Testis (tissue), 3 donors: ENCODE data around the gene ITPR2. TPM values are rescaled to one million over a fixed set of nuclear protein-coding genes. Genes with fewer than 3 reads are reported as not detected.

ENCODE experiments used
- DNase-seq: peaks from one replicate; pipeline ENCODE4 v3.0.0-alpha.2; 2019
- H3K27ac ChIP-seq, 2 donors: fragments of 200-600 bp; sonication (generic); one replicate each; pipeline ENCODE4 v1.5.1; 2019
- H3K27me3 ChIP-seq: fragments of 200-600 bp; sonication (generic); one replicate; pipeline ENCODE4 v1.5.1; 2019
- H3K36me3 ChIP-seq: fragments of 200-600 bp; sonication (generic); one replicate; pipeline ENCODE4 v1.5.1; 2017; ENCODE audit warnings: low read depth; ENCODE audit errors: missing control alignments
- H3K4me1 ChIP-seq: fragments of 200-600 bp; sonication (generic); one replicate; pipeline ENCODE4 v1.5.1; 2019
- H3K4me3 ChIP-seq, 2 donors: fragments of 200-600 bp; sonication (generic); one replicate each; pipeline ENCODE4 v1.5.1; 2017 to 2019
- H3K9me3 ChIP-seq: fragments of 200-600 bp; sonication (generic); one replicate; pipeline ENCODE4 v1.5.1; 2017
- POLR2A ChIP-seq: fragments of 450-650 bp; IDR thresholded peaks from one replicate; pipeline ENCODE4 v1.6.1; 2017; ENCODE audit warnings: antibody characterized with exemption, mild to moderate bottlenecking, moderate library complexity
- WGBS, 2 donors: methylation state at CpG; one replicate each; pipeline ENCODE4 v1.1.5; 2018; 5-methylcytosine and 5-hydroxymethylcytosine counted together
- intact Hi-C: fragments of 100-400 bp; cut with DNase I; formaldehyde crosslinking; loops from one replicate; pipeline ENCODE4 v1.15.1; 2023; ENCODE audit warnings: low total_unique reads
- polyA plus RNA-seq: library from polyadenylated mRNA; stranded (reverse); fragments of 350-450 nt; fragmentation: Illumina TruSeq; extraction: RNeasy Lipid Tissue Mini Kit (QIAGEN cat#74804); gene quantifications from one replicate; pipeline ENCODE4 v1.2.3, GENCODE V29; 2014; ENCODE audit warnings: low read depth, low replicate concordance; ENCODE audit not compliant: insufficient read depth
- total RNA-seq, 2 donors: library from RNA; depleted of rRNA; stranded (reverse); fragments of >200 nt; gene quantifications; one replicate each; pipeline ENCODE4 v1.2.3, GENCODE V29; 2016
- TF ChIP-seq, protein P1 (sequence below), 3 experiments: fragments of 450-650 bp in 2 of 3; fragments of 200-600 bp in 1 of 3; sonication (generic) in 1 of 3; IDR thresholded peaks; one replicate each; pipeline ENCODE4 v1.5.1; 2016 to 2019; ENCODE audit warnings: antibody characterized with exemption in 3 of 3, mild to moderate bottlenecking in 2 of 3, moderate library complexity in 1 of 3

ITPR2 gene
- total and polyA plus RNA-seq, 3 donors from 2014 or later = 4.9 to 60.6 (median 56.9) TPM

DNA sequence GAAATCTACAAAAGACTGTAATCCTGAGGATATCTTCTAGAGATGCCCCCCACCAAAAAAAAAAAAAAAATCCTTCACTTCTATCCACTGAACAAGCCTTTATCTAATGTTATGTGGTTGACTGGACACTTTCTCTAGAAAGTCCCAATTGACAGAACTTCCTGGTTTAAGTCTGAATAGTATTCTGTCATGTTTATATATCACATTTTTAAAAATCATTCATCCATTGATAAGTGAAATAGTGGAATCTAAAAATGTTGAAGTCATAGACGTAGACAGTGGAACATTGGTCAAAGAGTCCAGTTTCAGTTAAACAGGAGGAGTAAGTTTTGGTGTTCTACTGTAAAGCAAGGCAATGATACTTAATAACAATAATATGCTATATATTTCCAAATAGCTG is 340.6 kb downstream of the ITPR2 start:
- H3K4me1 ChIP-seq = no peaks in the 10 kb centered on the region
- no peaks in the 10 kb centered on the region for H3K9me3 ChIP-seq
- TF ChIP-seq, protein P1, sequence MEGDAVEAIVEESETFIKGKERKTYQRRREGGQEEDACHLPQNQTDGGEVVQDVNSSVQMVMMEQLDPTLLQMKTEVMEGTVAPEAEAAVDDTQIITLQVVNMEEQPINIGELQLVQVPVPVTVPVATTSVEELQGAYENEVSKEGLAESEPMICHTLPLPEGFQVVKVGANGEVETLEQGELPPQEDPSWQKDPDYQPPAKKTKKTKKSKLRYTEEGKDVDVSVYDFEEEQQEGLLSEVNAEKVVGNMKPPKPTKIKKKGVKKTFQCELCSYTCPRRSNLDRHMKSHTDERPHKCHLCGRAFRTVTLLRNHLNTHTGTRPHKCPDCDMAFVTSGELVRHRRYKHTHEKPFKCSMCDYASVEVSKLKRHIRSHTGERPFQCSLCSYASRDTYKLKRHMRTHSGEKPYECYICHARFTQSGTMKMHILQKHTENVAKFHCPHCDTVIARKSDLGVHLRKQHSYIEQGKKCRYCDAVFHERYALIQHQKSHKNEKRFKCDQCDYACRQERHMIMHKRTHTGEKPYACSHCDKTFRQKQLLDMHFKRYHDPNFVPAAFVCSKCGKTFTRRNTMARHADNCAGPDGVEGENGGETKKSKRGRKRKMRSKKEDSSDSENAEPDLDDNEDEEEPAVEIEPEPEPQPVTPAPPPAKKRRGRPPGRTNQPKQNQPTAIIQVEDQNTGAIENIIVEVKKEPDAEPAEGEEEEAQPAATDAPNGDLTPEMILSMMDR (IDR thresholded peaks at IDR 0.05) = no peak
- TF ChIP-seq POLR2A = no peak
- 83 to 93% methylated on average over 1 of the region's 1 CpG for WGBS, 2 donors
- H3K36me3 ChIP-seq = no peaks in the 10 kb centered on the region
- H3K27ac ChIP-seq = no peak overlapping the region
- intact Hi-C loops = no loop called here
- no peak overlapping the region for H3K4me3 ChIP-seq
- DNase-seq = no peak
- H3K27me3 ChIP-seq = no peaks in the 10 kb centered on the region

DNA sequence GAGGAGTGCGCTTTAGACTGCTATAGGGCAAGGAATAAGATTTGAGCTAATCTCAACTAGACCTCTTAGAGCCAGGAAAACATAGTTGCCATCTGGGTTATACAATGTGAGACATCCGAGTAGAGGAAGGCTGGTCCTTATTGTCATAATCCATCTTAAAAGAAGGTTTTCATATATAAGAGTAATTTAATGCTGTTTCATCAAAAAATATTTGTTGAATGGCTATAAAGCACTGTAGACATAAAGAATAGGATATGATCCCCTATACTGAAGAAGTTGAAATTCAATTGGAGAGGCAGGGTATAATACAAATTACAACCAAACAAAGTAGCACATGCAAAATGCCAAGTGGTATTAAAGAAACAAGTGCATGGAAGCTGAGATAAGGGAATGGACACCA is 343.1 kb downstream of the ITPR2 start:
- H3K27ac ChIP-seq = no peak overlapping the region
- intact Hi-C loops = no loop called here
- no peaks in the 10 kb centered on the region for H3K27me3 ChIP-seq
- no peaks in the 10 kb centered on the region for H3K4me1 ChIP-seq
- WGBS, 2 donors = 81 to 100% methylated on average over 2 of the region's 2 CpGs
- H3K4me3 ChIP-seq = no peak overlapping the region
- no peak for TF ChIP-seq POLR2A
- TF ChIP-seq, protein P1 (IDR thresholded peaks at IDR 0.05) = no peak
- no peaks in the 10 kb centered on the region for H3K9me3 ChIP-seq
- DNase-seq = no peak
- no peaks in the 10 kb centered on the region for H3K36me3 ChIP-seq

DNA sequence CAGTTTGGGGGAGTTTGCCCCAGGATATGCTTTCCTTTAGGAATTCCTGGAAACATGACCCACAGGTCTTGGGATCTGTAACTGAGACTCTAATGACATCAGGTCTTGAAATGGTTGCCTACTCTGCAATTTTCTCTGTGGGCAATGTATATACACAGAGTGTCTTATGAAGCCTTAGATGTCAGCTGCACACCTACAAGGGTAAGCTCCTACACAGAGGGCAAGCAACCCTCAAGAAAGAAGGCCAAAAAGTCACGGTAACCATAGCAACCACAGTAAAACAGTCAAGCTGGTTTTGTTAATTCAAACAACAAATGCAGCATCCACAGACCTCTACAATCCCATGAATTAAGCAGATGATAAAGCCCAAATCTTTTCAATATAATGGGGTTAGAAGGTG is 344.6 kb downstream of the ITPR2 start:
- no peaks in the 10 kb centered on the region for H3K36me3 ChIP-seq
- intact Hi-C loops = no loop called here
- no peaks in the 10 kb centered on the region for H3K9me3 ChIP-seq
- 80 to 90% methylated on average over 1 of the region's 1 CpG for WGBS, 2 donors
- no peaks in the 10 kb centered on the region for H3K27me3 ChIP-seq
- TF ChIP-seq, protein P1 (IDR thresholded peaks at IDR 0.05) = no peak
- TF ChIP-seq POLR2A = no peak
- H3K4me3 ChIP-seq = no peak overlapping the region
- no peak overlapping the region for H3K27ac ChIP-seq
- DNase-seq = no peak
- no peaks in the 10 kb centered on the region for H3K4me1 ChIP-seq

DNA sequence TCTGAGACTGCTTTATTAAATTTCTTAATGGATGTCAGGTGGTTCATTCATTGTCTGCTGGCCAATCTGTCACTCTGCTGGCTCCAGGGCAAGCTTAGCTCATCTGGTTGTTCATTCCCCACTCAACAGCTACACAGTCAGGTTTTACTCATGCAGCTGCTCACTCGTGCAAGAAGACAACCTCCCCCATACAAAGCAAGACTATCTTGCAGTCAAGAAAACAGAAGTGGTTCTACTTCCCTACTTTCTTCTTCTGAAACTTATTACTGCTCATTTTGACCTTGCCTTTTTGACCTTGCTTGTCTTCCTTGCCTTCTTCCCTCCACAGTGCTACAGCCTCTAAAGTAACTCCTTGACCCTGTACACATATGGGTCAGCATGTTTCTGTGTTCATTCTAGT is 359.7 kb downstream of the ITPR2 start:
- no peak for TF ChIP-seq POLR2A
- TF ChIP-seq, protein P1 (IDR thresholded peaks at IDR 0.05) = no peak
- no peaks in the 10 kb centered on the region for H3K27me3 ChIP-seq
- DNase-seq = no peak
- no peaks in the 10 kb centered on the region for H3K9me3 ChIP-seq
- no peak overlapping the region for H3K27ac ChIP-seq
- H3K4me3 ChIP-seq = no peak overlapping the region
- intact Hi-C loops = no loop called here
- no peaks in the 10 kb centered on the region for H3K4me1 ChIP-seq
- H3K36me3 ChIP-seq = no peaks in the 10 kb centered on the region
- 30 to 62% methylated on average over 1 of the region's 1 CpG for WGBS, 2 donors

DNA sequence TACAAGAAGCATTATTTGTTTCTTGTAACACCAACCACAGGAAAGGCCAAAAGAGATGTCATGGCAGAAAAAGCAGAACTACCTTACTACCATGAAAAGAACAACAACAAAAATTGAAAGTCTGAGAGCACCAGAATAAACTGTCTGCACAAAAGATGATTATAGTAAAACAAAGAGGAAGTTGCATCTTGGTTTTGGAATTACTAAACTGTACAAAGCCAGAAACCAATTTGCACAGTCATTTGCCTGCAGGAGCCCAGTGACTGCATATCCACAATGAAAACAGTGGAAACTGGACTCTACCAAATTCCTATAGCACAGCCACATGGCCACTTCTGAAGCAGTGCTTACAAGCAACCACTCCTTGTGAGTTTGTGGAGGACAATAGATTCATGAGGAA is 361.4 kb downstream of the ITPR2 start:
- no peaks in the 10 kb centered on the region for H3K9me3 ChIP-seq
- H3K4me3 ChIP-seq = no peak overlapping the region
- intact Hi-C loops = no loop called here
- H3K4me1 ChIP-seq = no peaks in the 10 kb centered on the region
- no peak for DNase-seq
- H3K27me3 ChIP-seq = no peaks in the 10 kb centered on the region
- no peaks in the 10 kb centered on the region for H3K36me3 ChIP-seq
- H3K27ac ChIP-seq = no peak overlapping the region
- TF ChIP-seq, protein P1 (IDR thresholded peaks at IDR 0.05) = no peak
- TF ChIP-seq POLR2A = no peak
